ENCODE measurements around the gene ERGIC2. TPM values are rescaled to one million over a fixed set of nuclear protein-coding genes. Genes with fewer than 3 reads are reported as not detected.

The ERGIC2 gene
- total and polyA plus RNA-seq, 9 of the 15 experiments (the other 6 are each of a cell fraction or from before 2014, with no cell fraction given), result 24.1 to 180 (median 75.7) TPM

DNA sequence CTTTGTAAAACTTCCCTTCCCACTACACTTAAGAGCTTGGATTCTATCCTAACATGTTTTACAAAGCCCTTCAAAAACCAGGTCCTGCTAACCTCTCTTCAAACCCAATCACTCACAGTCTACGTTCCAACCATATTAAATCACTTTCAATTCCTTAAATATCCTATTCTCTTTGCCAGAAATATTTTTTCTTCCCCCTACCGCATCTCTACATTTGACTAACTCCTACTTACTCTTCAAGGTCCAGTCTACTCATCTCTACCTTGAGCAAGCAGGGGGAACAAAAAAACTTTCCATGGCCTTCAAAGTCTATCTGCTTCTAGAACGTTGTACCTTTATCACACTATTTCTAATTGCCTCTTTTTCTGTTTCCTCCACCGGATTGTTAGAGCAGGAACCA is 6.1 kb downstream of the ERGIC2 start:
- ChIA-PET POLR2A (no interaction called here), CTCF (ENCODE audit: low intra/inter-chr PET ratio) (no interaction called here)
- Histone ChIP-seq H3K4me2 (ENCODE audit: insufficient read depth, low read length) (no peak overlapping the region), H3K9me1 (ENCODE audit: control insufficient read depth, insufficient read depth, low read length) (no peaks in the 10 kb centered on the region), H3K9ac (ENCODE audit: insufficient read depth in 1 of 2, low read depth in 2 of 2, low read length in 2 of 2) (no peak overlapping the region), H3K36me3 (ENCODE audit: control insufficient read depth, insufficient read depth, low read length) (peaks cover 34% of the 10 kb centered on the region; the same call in 2 of the 3 replicates), H3K4me3 (no peak overlapping the region), H3K27me3 (ENCODE audit: control insufficient read depth in 2 of 2, insufficient read depth in 2 of 2, low read length in 2 of 2) (no peaks in the 10 kb centered on the region), H3K27ac (ENCODE audit: extremely low read depth, low read depth, low read length) (no peak overlapping the region), H2AFZ (ENCODE audit: low read depth, low read length) (no peak overlapping the region), H4K20me1 (replicated peaks; ENCODE audit: control insufficient read depth, insufficient read depth, low read length) (no peaks in the 10 kb centered on the region; the same call in 1 of the 2 replicates), H3K9me3 (replicated peaks; ENCODE audit: control insufficient read depth, insufficient read depth, low read depth, low read length) (no peaks in the 10 kb centered on the region), H3K4me1 (replicated peaks in 1 of 2; ENCODE audit: control insufficient read depth in 2 of 2, insufficient read depth in 2 of 2, low read length in 2 of 2) (peaks cover 0 to 9% of the 10 kb centered on the region in 2 experiments; a peak in 3 of 5 replicates), H3K79me2 (ENCODE audit: control insufficient read depth, insufficient read depth, low read length) (peaks cover 79% of the 10 kb centered on the region)
- intact Hi-C loops (cut with micrococcal nuclease), result no loop called here
- in situ Hi-C loops (cut with MboI), result no loop called here
- ATAC-seq (no peak), FAIRE-seq (no peak), DNase-seq (ENCODE audit: extremely low read depth in 1 of 4, low spot score in 3 of 4) (no peak)
- BruUV-seq (replicated peaks), result no TSS peak
- TF ChIP-seq CXXC5 (CRISPR knock-in tag; IDR thresholded peaks at IDR 0.05) (no peak), ZFP36 (IDR thresholded peaks at IDR 0.05; ENCODE audit: low read depth, low read length, partially characterized antibody) (no peak), PCBP1 (IDR thresholded peaks at IDR 0.05; ENCODE audit: low read depth, low read length, poor library complexity, severe bottlenecking) (no peak), ZNF175 (CRISPR knock-in tag; IDR thresholded peaks at IDR 0.05; ENCODE audit: low read depth) (no peak), RBM34 (IDR thresholded peaks at IDR 0.05; ENCODE audit: borderline replicate concordance, insufficient read depth, low read length) (no peak), CBX1 (IDR thresholded peaks at IDR 0.05; ENCODE audit: low read depth) (no peak), ZNF444 (CRISPR knock-in tag; IDR thresholded peaks at IDR 0.05) (no peak), ZNF551 (CRISPR knock-in tag; IDR thresholded peaks at IDR 0.05) (no peak), RFX7 (CRISPR knock-in tag; IDR thresholded peaks at IDR 0.05) (no peak), ZNF140 (CRISPR knock-in tag; IDR thresholded peaks at IDR 0.05) (no peak), ZNF431 (CRISPR knock-in tag; IDR thresholded peaks at IDR 0.05) (no peak), ZNF133 (CRISPR knock-in tag; IDR thresholded peaks at IDR 0.05) (no peak), TEAD4 (IDR thresholded peaks at IDR 0.05; ENCODE audit: low read length) (no peak), TEAD4 (CRISPR knock-in tag; IDR thresholded peaks at IDR 0.05; ENCODE audit: borderline replicate concordance) (no peak)
- TF ChIP-seq, protein P1, sequence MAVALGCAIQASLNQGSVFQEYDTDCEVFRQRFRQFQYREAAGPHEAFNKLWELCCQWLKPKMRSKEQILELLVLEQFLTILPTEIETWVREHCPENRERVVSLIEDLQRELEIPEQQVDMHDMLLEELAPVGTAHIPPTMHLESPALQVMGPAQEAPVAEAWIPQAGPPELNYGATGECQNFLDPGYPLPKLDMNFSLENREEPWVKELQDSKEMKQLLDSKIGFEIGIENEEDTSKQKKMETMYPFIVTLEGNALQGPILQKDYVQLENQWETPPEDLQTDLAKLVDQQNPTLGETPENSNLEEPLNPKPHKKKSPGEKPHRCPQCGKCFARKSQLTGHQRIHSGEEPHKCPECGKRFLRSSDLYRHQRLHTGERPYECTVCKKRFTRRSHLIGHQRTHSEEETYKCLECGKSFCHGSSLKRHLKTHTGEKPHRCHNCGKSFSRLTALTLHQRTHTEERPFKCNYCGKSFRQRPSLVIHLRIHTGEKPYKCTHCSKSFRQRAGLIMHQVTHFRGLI (CRISPR knock-in tag; IDR thresholded peaks at IDR 0.05), result no peak
- TF ChIP-seq, protein P2, sequence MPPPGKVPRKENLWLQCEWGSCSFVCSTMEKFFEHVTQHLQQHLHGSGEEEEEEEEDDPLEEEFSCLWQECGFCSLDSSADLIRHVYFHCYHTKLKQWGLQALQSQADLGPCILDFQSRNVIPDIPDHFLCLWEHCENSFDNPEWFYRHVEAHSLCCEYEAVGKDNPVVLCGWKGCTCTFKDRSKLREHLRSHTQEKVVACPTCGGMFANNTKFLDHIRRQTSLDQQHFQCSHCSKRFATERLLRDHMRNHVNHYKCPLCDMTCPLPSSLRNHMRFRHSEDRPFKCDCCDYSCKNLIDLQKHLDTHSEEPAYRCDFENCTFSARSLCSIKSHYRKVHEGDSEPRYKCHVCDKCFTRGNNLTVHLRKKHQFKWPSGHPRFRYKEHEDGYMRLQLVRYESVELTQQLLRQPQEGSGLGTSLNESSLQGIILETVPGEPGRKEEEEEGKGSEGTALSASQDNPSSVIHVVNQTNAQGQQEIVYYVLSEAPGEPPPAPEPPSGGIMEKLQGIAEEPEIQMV (tag; conservative IDR thresholded peaks at IDR 0.05; ENCODE audit: low read depth), result no peak
- WGBS (ENCODE audit: insufficient coverage, low coverage, missing lambda C conversion rate), result 69% methylated on average over 4 of the region's 4 CpGs
